Esophagus squamous epithelium (tissue), 4 donors: ENCODE measurements around the gene GPR26.

Experiments
- POLR2A ChIP-seq, 4 donors: fragments of 450-650 bp; IDR thresholded peaks; one replicate each; pipeline ENCODE4 v1.6.1; 2017; ENCODE audit warnings: antibody characterized with exemption in 4 of 4, mild to moderate bottlenecking in 4 of 4, moderate library complexity in 3 of 4
- TF ChIP-seq, protein P1 (sequence below), 6 experiments: fragments of 450-650 bp in 4 of 6; fragments of 200-600 bp in 2 of 6; sonication (generic) in 2 of 6; IDR thresholded peaks; one replicate each; pipeline ENCODE4 v1.5.1; 2016 to 2019; ENCODE audit warnings: antibody characterized with exemption in 6 of 6, mild to moderate bottlenecking in 4 of 6, moderate library complexity in 4 of 6

DNA sequence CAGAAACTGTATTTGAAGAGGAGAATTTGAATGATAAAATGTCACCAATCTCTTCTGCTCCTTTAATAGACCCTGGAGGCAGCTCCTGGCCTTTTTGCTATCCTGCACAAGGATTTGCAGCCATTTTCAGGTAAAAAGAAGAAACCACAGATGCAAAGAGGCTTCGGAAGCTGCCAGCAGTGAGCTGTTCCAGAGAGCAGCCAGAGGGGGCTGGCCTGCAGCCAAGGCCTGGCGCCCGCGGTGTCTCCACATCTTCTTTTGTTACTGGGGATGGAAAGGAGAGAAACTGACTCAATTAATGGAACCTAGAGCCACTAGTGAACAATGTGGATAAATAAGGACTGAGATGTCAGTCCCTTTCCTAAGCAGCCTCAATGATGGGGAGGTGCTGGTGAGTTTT is 23.9 kb upstream of the GPR26 start:
- TF ChIP-seq, protein P1, sequence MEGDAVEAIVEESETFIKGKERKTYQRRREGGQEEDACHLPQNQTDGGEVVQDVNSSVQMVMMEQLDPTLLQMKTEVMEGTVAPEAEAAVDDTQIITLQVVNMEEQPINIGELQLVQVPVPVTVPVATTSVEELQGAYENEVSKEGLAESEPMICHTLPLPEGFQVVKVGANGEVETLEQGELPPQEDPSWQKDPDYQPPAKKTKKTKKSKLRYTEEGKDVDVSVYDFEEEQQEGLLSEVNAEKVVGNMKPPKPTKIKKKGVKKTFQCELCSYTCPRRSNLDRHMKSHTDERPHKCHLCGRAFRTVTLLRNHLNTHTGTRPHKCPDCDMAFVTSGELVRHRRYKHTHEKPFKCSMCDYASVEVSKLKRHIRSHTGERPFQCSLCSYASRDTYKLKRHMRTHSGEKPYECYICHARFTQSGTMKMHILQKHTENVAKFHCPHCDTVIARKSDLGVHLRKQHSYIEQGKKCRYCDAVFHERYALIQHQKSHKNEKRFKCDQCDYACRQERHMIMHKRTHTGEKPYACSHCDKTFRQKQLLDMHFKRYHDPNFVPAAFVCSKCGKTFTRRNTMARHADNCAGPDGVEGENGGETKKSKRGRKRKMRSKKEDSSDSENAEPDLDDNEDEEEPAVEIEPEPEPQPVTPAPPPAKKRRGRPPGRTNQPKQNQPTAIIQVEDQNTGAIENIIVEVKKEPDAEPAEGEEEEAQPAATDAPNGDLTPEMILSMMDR (IDR thresholded peaks at IDR 0.05) = no peak
- no peak for TF ChIP-seq POLR2A (IDR thresholded peaks at IDR 0.05)
